ENCODE data around the gene CDR2L.

GRCh38 chr17:74981979-74982662 is 5.3 kb upstream of the CDR2L start:
- TF ChIP-seq CTCF (IDR thresholded peaks at IDR 0.05): no peak
- TF ChIP-seq POLR2A (IDR thresholded peaks at IDR 0.05): no peak
